ENCODE data around the gene NDUFAF8. TPM values are rescaled to one million over a fixed set of nuclear protein-coding genes. Genes with fewer than 3 reads are reported as not detected.

Gene NDUFAF8
- total RNA-seq, 1 experiment from 2014 or later = 65.0 TPM

GRCh38 chr17:81200695-81201580 lies 38.2 kb upstream of the NDUFAF8 start:
- Histone ChIP-seq H3K4me3 (ENCODE audit: low read depth, low read length) (no peak overlapping the region), H3K4me1 (no peaks in the 10 kb centered on the region), H3K9me3 (no peaks in the 10 kb centered on the region), H3K36me3 (ENCODE audit: control insufficient read depth, insufficient read depth, low read length) (no peaks in the 10 kb centered on the region), H3K27me3 (replicated peaks; ENCODE audit: control insufficient read depth, insufficient read depth, low read length) (no peaks in the 10 kb centered on the region)
- H3K27ac Mint-ChIP-seq (ENCODE audit: unreplicated experiment) = no peak overlapping the region
- no peaks in the 10 kb centered on the region for H3K9me3 Mint-ChIP-seq (ENCODE audit: unreplicated experiment)
- BruUV-seq (replicated peaks) = no TSS peak
- no peaks in the 10 kb centered on the region for H3K27me3 Mint-ChIP-seq (ENCODE audit: insufficient read depth, unreplicated experiment)
- ChIA-PET CTCF (interaction anchor here (0.5 to 1.2 kb wide), 9 partner anchors 8 to 322 kb away, joined by 3 to 16 read pairs (median 5); partner anchors contain the start of gene CEP131), POLR2A (interaction anchor here (0.7 kb wide), 1 partner anchor 198 kb away, joined by 3 read pairs; no protein-coding TSS in a partner anchor)
- TF ChIP-seq CTCF (IDR thresholded peaks at IDR 0.05; ENCODE audit: insufficient read depth in 1 of 2, low read depth in 1 of 2, low read length in 1 of 2, severe bottlenecking in 1 of 2, unreplicated experiment in 1 of 2) = peak; percentile 61 to 75
- H3K4me1 Mint-ChIP-seq (ENCODE audit: low read depth, unreplicated experiment) = no peaks in the 10 kb centered on the region
- no peak overlapping the region for H3K4me3 Mint-ChIP-seq (ENCODE audit: unreplicated experiment)
- DNase-seq = peak; percentile 75 to 79
- peaks cover 6% of the 10 kb centered on the region for H3K36me3 Mint-ChIP-seq (ENCODE audit: insufficient read depth, unreplicated experiment)
- intact Hi-C loops (cut with micrococcal nuclease; ENCODE audit: unreplicated experiment) = loop anchor here (1.0 kb wide), 1 partner anchor 59 kb away; no protein-coding TSS in a partner anchor

DNA sequence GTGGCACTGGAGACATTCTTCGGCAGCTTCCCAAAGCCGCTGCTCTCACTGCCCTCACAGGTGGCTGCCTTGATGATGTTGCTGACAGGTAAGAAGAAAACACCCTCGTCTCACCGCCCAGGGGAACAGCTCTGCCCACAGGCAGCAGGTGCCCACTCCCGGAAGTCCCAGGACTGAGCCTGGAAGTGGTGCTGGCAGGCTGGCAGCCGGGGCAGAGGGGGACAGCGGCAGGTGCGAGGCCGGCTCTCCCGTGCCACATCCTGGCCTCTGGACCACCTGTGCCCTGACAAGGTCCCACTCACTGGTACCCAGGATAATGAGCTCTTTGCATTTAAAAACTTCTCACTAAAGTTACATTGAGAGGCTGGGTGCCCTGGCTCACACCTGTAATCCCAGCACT lies 36.8 kb upstream of the NDUFAF8 start:
- H3K36me3 ChIP-seq (ENCODE audit: control insufficient read depth, insufficient read depth, low read length) = no peaks in the 10 kb centered on the region
- no TSS peak for BruUV-seq (replicated peaks)
- ChIA-PET POLR2A (no interaction called here), CTCF (no interaction called here)
- no peaks in the 10 kb centered on the region for H3K9me3 Mint-ChIP-seq (ENCODE audit: unreplicated experiment)
- no peaks in the 10 kb centered on the region for H3K4me1 Mint-ChIP-seq (ENCODE audit: low read depth, unreplicated experiment)
- no peak overlapping the region for H3K4me3 ChIP-seq (ENCODE audit: low read depth, low read length)
- no peaks in the 10 kb centered on the region for H3K9me3 ChIP-seq
- no peak for DNase-seq
- no peaks in the 10 kb centered on the region for H3K4me1 ChIP-seq
- no peaks in the 10 kb centered on the region for H3K27me3 Mint-ChIP-seq (ENCODE audit: insufficient read depth, unreplicated experiment)
- intact Hi-C loops (cut with micrococcal nuclease; ENCODE audit: unreplicated experiment) = no loop called here
- peaks cover 6% of the 10 kb centered on the region for H3K36me3 Mint-ChIP-seq (ENCODE audit: insufficient read depth, unreplicated experiment)
- no peak overlapping the region for H3K4me3 Mint-ChIP-seq (ENCODE audit: unreplicated experiment)
- no peaks in the 10 kb centered on the region for H3K27me3 ChIP-seq (replicated peaks; ENCODE audit: control insufficient read depth, insufficient read depth, low read length)
- TF ChIP-seq CTCF (IDR thresholded peaks at IDR 0.05; ENCODE audit: insufficient read depth in 1 of 2, low read depth in 1 of 2, low read length in 1 of 2, severe bottlenecking in 1 of 2, unreplicated experiment in 1 of 2) = no peak
- H3K27ac Mint-ChIP-seq (ENCODE audit: unreplicated experiment) = no peak overlapping the region

- H3K27ac Mint-ChIP-seq (ENCODE audit: unreplicated experiment) = no peak overlapping the region
- Histone ChIP-seq H3K27me3 (replicated peaks; ENCODE audit: control insufficient read depth, insufficient read depth, low read length) (no peaks in the 10 kb centered on the region), H3K4me1 (no peaks in the 10 kb centered on the region), H3K9me3 (no peaks in the 10 kb centered on the region), H3K4me3 (ENCODE audit: low read depth, low read length) (no peak overlapping the region), H3K36me3 (ENCODE audit: control insufficient read depth, insufficient read depth, low read length) (no peaks in the 10 kb centered on the region)
- H3K4me1 Mint-ChIP-seq (ENCODE audit: low read depth, unreplicated experiment) = no peaks in the 10 kb centered on the region
- TF ChIP-seq CTCF (IDR thresholded peaks at IDR 0.05; ENCODE audit: insufficient read depth in 1 of 2, low read depth in 1 of 2, low read length in 1 of 2, severe bottlenecking in 1 of 2, unreplicated experiment in 1 of 2) = no peak
- no peak for DNase-seq
- peaks cover 11% of the 10 kb centered on the region for H3K36me3 Mint-ChIP-seq (ENCODE audit: insufficient read depth, unreplicated experiment)
- no peak overlapping the region for H3K4me3 Mint-ChIP-seq (ENCODE audit: unreplicated experiment)
- CTCF ChIA-PET = no interaction called here
- BruUV-seq (replicated peaks) = no TSS peak
- intact Hi-C loops (cut with micrococcal nuclease; ENCODE audit: unreplicated experiment) = no loop called here
- H3K27me3 Mint-ChIP-seq (ENCODE audit: insufficient read depth, unreplicated experiment) = no peaks in the 10 kb centered on the region
- H3K9me3 Mint-ChIP-seq (ENCODE audit: unreplicated experiment) = no peaks in the 10 kb centered on the region
- POLR2A ChIA-PET = no interaction called here
These were observed 36.0 kb upstream of the NDUFAF8 start for GRCh38 chr17:81203136-81203535.
